CD14-positive monocyte (primary cell): ENCODE data around the gene TRAPPC12. TPM values are rescaled to one million over a fixed set of nuclear protein-coding genes. Genes with fewer than 3 reads are reported as not detected.

Experiments
- DNase-seq, 3 donors: peaks; one replicate each; pipeline ENCODE4 v3.0.0-alpha.2; 2011 to 2022
- H2AFZ ChIP-seq: 2 replicates; pipeline ENCODE4 v1.6.0; 2012; ENCODE audit warnings: mild to moderate bottlenecking, low read depth, low read length, inconsistent platforms; ENCODE audit not compliant: insufficient read depth, poor library complexity, severe bottlenecking
- H3K27ac ChIP-seq, 2 donors: 1 replicate in 1 of 2; 2 replicates in 1 of 2; pipeline ENCODE4 v1.5.1; 2012 to 2013; ENCODE audit warnings: low read length in 2 of 2, control low read depth in 1 of 2, inconsistent platforms in 1 of 2, low read depth in 1 of 2, mild to moderate bottlenecking in 1 of 2
- H3K27me3 ChIP-seq, 2 donors: one replicate each; pipeline versions ENCODE4 v1.6.0 to v1.6.1; 2011 to 2013; ENCODE audit warnings: low read length in 2 of 2; ENCODE audit not compliant: control insufficient read depth in 2 of 2, insufficient read depth in 2 of 2
- H3K36me3 ChIP-seq, 2 donors: replicated peaks in 1 of 2; 1 replicate in 1 of 2; 2 replicates in 1 of 2; pipeline versions ENCODE4 v1.5.1 to v1.6.1; 2012 to 2013; ENCODE audit warnings: low read length in 2 of 2, control low read depth in 1 of 2, inconsistent platforms in 1 of 2, mild to moderate bottlenecking in 1 of 2; ENCODE audit not compliant: insufficient read depth in 2 of 2, control insufficient read depth in 1 of 2
- H3K4me1 ChIP-seq, 2 donors: 1 replicate in 1 of 2; 2 replicates in 1 of 2; pipeline versions ENCODE4 v1.5.1 to v1.6.1; 2012 to 2013; ENCODE audit warnings: low read length in 2 of 2, control low read depth in 1 of 2, inconsistent platforms in 1 of 2, mild to moderate bottlenecking in 1 of 2, moderate library complexity in 1 of 2; ENCODE audit not compliant: insufficient read depth in 2 of 2, control insufficient read depth in 1 of 2
- H3K4me2 ChIP-seq: replicated peaks from 2 replicates; pipeline ENCODE3; 2012; ENCODE audit warnings: low read length, moderate library complexity, mild to moderate bottlenecking; ENCODE audit not compliant: poor library complexity, severe bottlenecking; ENCODE audit errors: extremely low read depth
- H3K4me3 ChIP-seq, 3 experiments: fragments of 200-600 bp in 1 of 3; sonication (generic) in 1 of 3; replicated peaks in 1 of 3; 1 replicate in 2 of 3; 2 replicates in 1 of 3; pipeline ENCODE4 v1.5.1; 2011 to 2013; ENCODE audit warnings: low read length in 3 of 3, mild to moderate bottlenecking in 3 of 3, control low read depth in 2 of 3, low read depth in 2 of 3, inconsistent platforms in 1 of 3, moderate library complexity in 1 of 3
- H3K79me2 ChIP-seq: 2 replicates; pipeline ENCODE4 v1.6.0; 2012; ENCODE audit warnings: mild to moderate bottlenecking, control low read depth, inconsistent platforms, low read length, moderate library complexity; ENCODE audit not compliant: insufficient read depth
- H3K9ac ChIP-seq: 2 replicates; pipeline ENCODE4 v1.6.0; 2017; ENCODE audit warnings: low read length, mild to moderate bottlenecking; ENCODE audit not compliant: insufficient read depth, poor library complexity, severe bottlenecking
- H3K9me3 ChIP-seq, 2 donors: replicated peaks in 1 of 2; 1 replicate in 1 of 2; 2 replicates in 1 of 2; pipeline versions ENCODE4 v1.5.1 to v1.6.1; 2012 to 2013; ENCODE audit warnings: low read length in 2 of 2, control low read depth in 1 of 2; ENCODE audit not compliant: control insufficient read depth in 1 of 2, insufficient read depth in 1 of 2
- H4K20me1 ChIP-seq: 2 replicates; pipeline ENCODE4 v1.6.0; 2012; ENCODE audit warnings: mild to moderate bottlenecking, low read length, control low read depth, moderate library complexity; ENCODE audit not compliant: insufficient read depth
- H3K27ac Mint-ChIP-seq, 7 donors: one replicate each; pipeline ENCODE4 v1.8.0; 2020; ENCODE audit warnings: mild to moderate bottlenecking in 7 of 7, mixed read lengths in 7 of 7, moderate library complexity in 6 of 7, inconsistent platforms in 2 of 7
- H3K27me3 Mint-ChIP-seq, 3 donors: one replicate each; pipeline ENCODE4 v1.8.0; 2021 to 2022; ENCODE audit warnings: low read depth in 3 of 3, mild to moderate bottlenecking in 3 of 3, mixed read lengths in 3 of 3, moderate library complexity in 3 of 3, inconsistent platforms in 1 of 3
- H3K36me3 Mint-ChIP-seq, 2 donors: one replicate each; pipeline ENCODE4 v1.8.0; 2020; ENCODE audit warnings: mixed read lengths in 2 of 2, inconsistent platforms in 1 of 2, mild to moderate bottlenecking in 1 of 2
- H3K4me1 Mint-ChIP-seq: one replicate; pipeline ENCODE4 v1.8.0; 2020; ENCODE audit warnings: mild to moderate bottlenecking, mixed read lengths
- H3K4me3 Mint-ChIP-seq, 2 donors: one replicate each; pipeline ENCODE4 v1.8.0; 2020; ENCODE audit warnings: mild to moderate bottlenecking in 2 of 2, mixed read lengths in 2 of 2, moderate library complexity in 1 of 2
- H3K9me3 Mint-ChIP-seq, 7 donors: one replicate each; pipeline ENCODE4 v1.8.0; 2020 to 2022; ENCODE audit warnings: mixed read lengths in 7 of 7, mild to moderate bottlenecking in 6 of 7, moderate library complexity in 6 of 7, inconsistent platforms in 2 of 7
- CTCF ChIP-seq: fragments of 200-600 bp; IDR thresholded peaks from one replicate; pipeline ENCODE4 v1.8.0; 2022; ENCODE audit warnings: antibody characterized with exemption, mild to moderate bottlenecking
- WGBS: methylation state at CpG from one replicate; pipeline ENCODE4 v1.1.5; 2013; ENCODE audit warnings: missing lambda C conversion rate; ENCODE audit not compliant: insufficient coverage; 5-methylcytosine and 5-hydroxymethylcytosine counted together
- intact Hi-C, 2 donors: fragments of 100-400 bp; cut with micrococcal nuclease; formaldehyde crosslinking; loops; one replicate each; pipeline versions ENCODE4 v1.15.0 to v1.15.1; 2023
- polyA plus RNA-seq, 3 donors: library from polyadenylated mRNA; depleted of rRNA in 1 of 3; unstranded in 2 of 3; stranded (reverse) in 1 of 3; fragments of 300-500 nt in 2 of 3; fragments of >200 nt in 1 of 3; fragmentation: Illumina TruSeq in 2 of 3; gene quantifications; 1 replicate in 2 of 3; 2 replicates in 1 of 3; pipeline ENCODE4 v1.2.3, GENCODE V29; 2012 to 2021

TRAPPC12 gene
- polyA plus RNA-seq, 3 donors: 26.6 to 72.1 (median 44.7) TPM

GRCh38 chr2:3504741-3505140 is 125.2 kb downstream of the TRAPPC12 start:
- 100% methylated on average over 4 of the region's 5 CpGs for WGBS
- Histone ChIP-seq H3K27ac (no peak overlapping the region), H4K20me1 (peaks cover 4% of the 10 kb centered on the region), H3K4me3 (no peak overlapping the region), H3K4me2 (no peak overlapping the region), H3K9ac (no peak overlapping the region), H3K79me2 (peaks cover 6% of the 10 kb centered on the region), H2AFZ (no peak overlapping the region), H3K36me3 (peaks cover 37 to 92% of the 10 kb centered on the region in 2 donors), H3K27me3 (no peaks in the 10 kb centered on the region), H3K9me3 (no peaks in the 10 kb centered on the region), H3K4me1 (no peaks in the 10 kb centered on the region)
- TF ChIP-seq CTCF: no peak
- no peak for DNase-seq
- H3K27ac Mint-ChIP-seq: peak overlapping the region in 1 of 7 donors; percentile 24
- intact Hi-C loops: no loop called here
- no peak overlapping the region for H3K4me3 Mint-ChIP-seq
- H3K36me3 Mint-ChIP-seq: peaks cover 76 to 92% of the 10 kb centered on the region in 2 donors
- H3K27me3 Mint-ChIP-seq: peaks cover 0 to 2% (median 0%) of the 10 kb centered on the region in 3 donors
- H3K9me3 Mint-ChIP-seq: peaks cover 0 to 7% (median 4%) of the 10 kb centered on the region in 7 donors
- H3K4me1 Mint-ChIP-seq: peaks cover 4% of the 10 kb centered on the region

- Mint-ChIP-seq H3K36me3 (peaks cover 72 to 92% of the 10 kb centered on the region in 2 donors), H3K4me1 (peaks cover 4% of the 10 kb centered on the region), H3K27me3 (peaks cover 0 to 3% (median 0%) of the 10 kb centered on the region in 3 donors), H3K9me3 (peaks cover 0 to 7% (median 4%) of the 10 kb centered on the region in 7 donors), H3K4me3 (no peak overlapping the region), H3K27ac (no peak overlapping the region)
- TF ChIP-seq CTCF: no peak
- no peak for DNase-seq
- no CpG with 5 or more reads among the region's 4 CpGs for WGBS
- peaks cover 4% of the 10 kb centered on the region for H4K20me1 ChIP-seq
- H3K27me3 ChIP-seq: no peaks in the 10 kb centered on the region
- no peak overlapping the region for H3K4me2 ChIP-seq
- H3K9ac ChIP-seq: no peak overlapping the region
- no peak overlapping the region for H3K27ac ChIP-seq
- H3K9me3 ChIP-seq: no peaks in the 10 kb centered on the region
- no peaks in the 10 kb centered on the region for H3K4me1 ChIP-seq
- H2AFZ ChIP-seq: no peak overlapping the region
- H3K36me3 ChIP-seq: peaks cover 35 to 92% of the 10 kb centered on the region in 2 donors
- intact Hi-C loops: no loop called here
- no peak overlapping the region for H3K4me3 ChIP-seq
- H3K79me2 ChIP-seq: peaks cover 6% of the 10 kb centered on the region
These were observed 126.3 kb downstream of the TRAPPC12 start for GRCh38 chr2:3505771-3506170.
